Stimulated activated CD8-positive, alpha-beta memory T cell treated with anti-CD3 and anti-CD28 coated beads, Interleukin-12 subunit alpha, Interleukin-12 subunit beta, amount 100 ng/mL, for 24 hours (primary cell): Measurements from ENCODE around the gene ZGPAT.

Source experiments
- DNase-seq: peaks from one replicate; pipeline ENCODE4 v3.0.0-alpha.2; 2020; ENCODE audit errors: extremely low read depth

The ZGPAT gene

GRCh38 chr20:63782521-63782971 is 74.7 kb downstream of the ZGPAT start:
- no peak for DNase-seq

GRCh38 chr20:63783970-63784369 is 76.1 kb downstream of the ZGPAT start:
- no peak for DNase-seq

GRCh38 chr20:63785691-63786131 is 77.9 kb downstream of the ZGPAT start:
- no peak for DNase-seq
